Pulmonary artery endothelial cell (primary cell): ENCODE measurements around the gene SERHL2. TPM values are rescaled to one million over a fixed set of nuclear protein-coding genes. Genes with fewer than 3 reads are reported as not detected.

Experiments used
- total RNA-seq: library from RNA; depleted of rRNA; stranded (reverse); fragments of >200 nt; gene quantifications from 2 replicates; pipeline ENCODE4 v1.2.3, GENCODE V29; 2014

The SERHL2 gene
- total RNA-seq, 1 donor from 2014 or later, result 3.4 TPM

Other genes with a start within 250 kb of the SERHL2 start
- gene NFAM1, start 121.6 kb upstream of the SERHL2 start, total RNA-seq, result not detected in 2 replicates
- 52.4 and 54.9 TPM in 2 replicates for gene RRP7A, start 34.2 kb upstream of the SERHL2 start, total RNA-seq
- gene POLDIP3, start 60.9 kb downstream of the SERHL2 start, total RNA-seq, result 28.9 and 38.7 TPM in 2 replicates
- gene ATP5MGL, start 86.6 kb downstream of the SERHL2 start, total RNA-seq, result 0.13 and 0.46 TPM in 2 replicates
- 44.2 and 46.1 TPM in 2 replicates for gene CYB5R3, start 95.4 kb downstream of the SERHL2 start, total RNA-seq
- gene A4GALT, start 166.9 kb downstream of the SERHL2 start, total RNA-seq, result 16.5 and 25.6 TPM in 2 replicates